Measurements from ENCODE around the gene MYO18B. TPM values are rescaled to one million over a fixed set of nuclear protein-coding genes. Genes with fewer than 3 reads are reported as not detected.

The MYO18B gene
- total RNA-seq, 1 donor from 2014 or later, result not detected

- Histone ChIP-seq H3K4me1 (no peaks in the 10 kb centered on the region), H3K27me3 (no peaks in the 10 kb centered on the region), H3K4me3 (no peak overlapping the region), H3K9me3 (no peaks in the 10 kb centered on the region), H3K36me3 (no peaks in the 10 kb centered on the region), H3K27ac (no peak overlapping the region)
- no peak for DNase-seq (ENCODE audit: extremely low spot score in 2 of 2)
- TF ChIP-seq POLR2AphosphoS5 (IDR thresholded peaks at IDR 0.05; ENCODE audit: insufficient read depth in 1 of 2, low read depth in 1 of 2), result no peak
- no peak for TF ChIP-seq CTCF (IDR thresholded peaks at IDR 0.05)
- TF ChIP-seq POLR2A (IDR thresholded peaks at IDR 0.05), result no peak
- intact Hi-C loops (cut with DNase I), result no loop called here
Observed at GRCh38 chr22:25942115-25942855, 200.3 kb downstream of the MYO18B start.

GRCh38 chr22:25942856-25943411 lies 200.9 kb downstream of the MYO18B start:
- no peaks in the 10 kb centered on the region for H3K27me3 ChIP-seq
- TF ChIP-seq POLR2A (IDR thresholded peaks at IDR 0.05), result no peak
- TF ChIP-seq CTCF (IDR thresholded peaks at IDR 0.05), result no peak
- TF ChIP-seq POLR2AphosphoS5 (IDR thresholded peaks at IDR 0.05; ENCODE audit: insufficient read depth in 1 of 2, low read depth in 1 of 2), result no peak
- H3K36me3 ChIP-seq, result no peaks in the 10 kb centered on the region
- intact Hi-C loops (cut with DNase I), result no loop called here
- no peaks in the 10 kb centered on the region for H3K4me1 ChIP-seq
- no peak overlapping the region for H3K4me3 ChIP-seq
- no peak overlapping the region for H3K27ac ChIP-seq
- H3K9me3 ChIP-seq, result no peaks in the 10 kb centered on the region
- no peak for DNase-seq (ENCODE audit: extremely low spot score in 2 of 2)

DNA sequence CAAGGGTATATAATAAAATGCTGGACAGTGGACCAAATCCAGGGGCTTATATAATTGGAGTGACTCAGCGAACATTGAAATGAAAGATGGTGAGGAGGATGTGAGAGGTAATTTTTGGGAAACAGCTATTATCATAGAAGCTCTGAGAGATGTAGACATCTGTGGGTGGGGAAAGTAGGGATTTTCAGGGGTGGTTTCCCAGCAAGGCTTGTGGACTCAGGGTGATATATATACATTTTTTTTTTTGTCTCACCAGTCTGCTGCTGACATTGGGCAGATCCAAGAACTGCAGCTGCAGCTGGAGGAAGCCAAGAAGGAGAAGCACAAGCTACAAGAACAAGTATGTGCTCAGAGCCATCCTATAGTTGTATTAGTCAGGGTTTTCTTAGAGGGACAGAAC lies 208.1 kb downstream of the MYO18B start:
- TF ChIP-seq POLR2A (IDR thresholded peaks at IDR 0.05) (no peak), CTCF (IDR thresholded peaks at IDR 0.05) (no peak)
- H3K27me3 ChIP-seq, result no peaks in the 10 kb centered on the region
- H3K4me1 ChIP-seq, result no peaks in the 10 kb centered on the region
- no peak overlapping the region for H3K4me3 ChIP-seq
- no peaks in the 10 kb centered on the region for H3K36me3 ChIP-seq
- intact Hi-C loops (cut with DNase I), result no loop called here
- no peak for DNase-seq (ENCODE audit: extremely low spot score in 2 of 2)
- no peak overlapping the region for H3K27ac ChIP-seq
- H3K9me3 ChIP-seq, result no peaks in the 10 kb centered on the region

DNA sequence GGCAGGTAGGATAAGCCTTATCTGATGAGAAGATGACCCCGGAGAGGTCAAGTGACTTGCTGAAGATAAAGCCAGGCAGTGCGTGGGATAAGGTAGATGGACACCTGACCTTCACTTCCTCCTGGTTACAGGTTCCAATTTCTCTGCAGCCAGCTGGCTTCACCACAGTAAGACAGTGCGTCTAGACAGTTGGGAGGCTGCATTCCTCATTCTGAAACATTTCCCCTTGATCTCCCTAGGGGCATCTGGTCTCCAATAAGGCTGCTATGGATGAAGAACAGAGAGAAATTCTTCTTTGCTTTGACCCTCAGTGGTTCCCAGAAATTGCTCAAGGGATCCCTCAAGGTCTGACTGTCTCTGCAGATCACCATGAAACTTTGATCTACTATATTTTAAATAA lies 211.3 kb downstream of the MYO18B start:
- TF ChIP-seq CTCF (IDR thresholded peaks at IDR 0.05) (no peak), POLR2A (IDR thresholded peaks at IDR 0.05) (no peak), POLR2AphosphoS5 (IDR thresholded peaks at IDR 0.05; ENCODE audit: insufficient read depth in 1 of 2, low read depth in 1 of 2) (no peak)
- Histone ChIP-seq H3K9me3 (no peaks in the 10 kb centered on the region), H3K36me3 (no peaks in the 10 kb centered on the region)

DNA sequence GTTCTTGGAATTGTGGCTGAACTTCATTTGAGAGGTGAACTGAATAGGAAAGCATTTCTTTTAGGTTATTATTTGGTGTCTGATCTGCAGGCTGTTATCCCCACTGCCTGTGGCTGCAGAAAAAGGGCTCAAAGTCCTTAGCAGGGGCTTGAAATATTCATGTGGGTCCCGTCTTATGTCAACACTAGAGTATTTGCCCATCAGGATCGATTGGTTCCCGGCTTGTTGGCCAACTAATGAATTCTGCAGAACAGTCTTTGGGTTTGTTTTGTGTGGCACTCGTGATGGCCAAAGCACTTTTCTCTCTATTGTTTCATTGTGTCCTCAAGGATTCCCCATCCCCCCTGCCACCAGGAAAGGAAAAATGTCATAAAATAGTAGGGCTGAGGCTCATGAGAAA lies 211.9 kb downstream of the MYO18B start:
- no peak overlapping the region for H3K27ac ChIP-seq
- no peak for TF ChIP-seq CTCF (IDR thresholded peaks at IDR 0.05)
- H3K27me3 ChIP-seq, result no peaks in the 10 kb centered on the region
- no peak overlapping the region for H3K4me3 ChIP-seq
- intact Hi-C loops (cut with DNase I), result no loop called here
- H3K9me3 ChIP-seq, result no peaks in the 10 kb centered on the region
- H3K4me1 ChIP-seq, result no peaks in the 10 kb centered on the region
- no peak for DNase-seq (ENCODE audit: extremely low spot score in 2 of 2)
- no peaks in the 10 kb centered on the region for H3K36me3 ChIP-seq

More for the DNA sequence above, 211.3 kb downstream of the MYO18B start:
- intact Hi-C loops (cut with DNase I), result no loop called here
- Histone ChIP-seq H3K27ac (no peak overlapping the region), H3K27me3 (no peaks in the 10 kb centered on the region), H3K4me1 (no peaks in the 10 kb centered on the region), H3K4me3 (no peak overlapping the region)
- DNase-seq (ENCODE audit: extremely low spot score in 2 of 2), result no peak

Measured in vagina (tissue), 2 donors.